Measurements from ENCODE around the gene LIM2. TPM values are rescaled to one million over a fixed set of nuclear protein-coding genes. Genes with fewer than 3 reads are reported as not detected.

The LIM2 gene, protein sequence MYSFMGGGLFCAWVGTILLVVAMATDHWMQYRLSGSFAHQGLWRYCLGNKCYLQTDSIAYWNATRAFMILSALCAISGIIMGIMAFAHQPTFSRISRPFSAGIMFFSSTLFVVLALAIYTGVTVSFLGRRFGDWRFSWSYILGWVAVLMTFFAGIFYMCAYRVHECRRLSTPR
- total RNA-seq (2014; rRNA removed; shearing (Covaris generic)) = not detected in 2 replicates
- polyA plus RNA-seq (2016; fragmentation: Nextera tagmentation; extraction: Ambion mirVana) = not detected in 2 replicates
- long read RNA-seq = 0 reads

DNA sequence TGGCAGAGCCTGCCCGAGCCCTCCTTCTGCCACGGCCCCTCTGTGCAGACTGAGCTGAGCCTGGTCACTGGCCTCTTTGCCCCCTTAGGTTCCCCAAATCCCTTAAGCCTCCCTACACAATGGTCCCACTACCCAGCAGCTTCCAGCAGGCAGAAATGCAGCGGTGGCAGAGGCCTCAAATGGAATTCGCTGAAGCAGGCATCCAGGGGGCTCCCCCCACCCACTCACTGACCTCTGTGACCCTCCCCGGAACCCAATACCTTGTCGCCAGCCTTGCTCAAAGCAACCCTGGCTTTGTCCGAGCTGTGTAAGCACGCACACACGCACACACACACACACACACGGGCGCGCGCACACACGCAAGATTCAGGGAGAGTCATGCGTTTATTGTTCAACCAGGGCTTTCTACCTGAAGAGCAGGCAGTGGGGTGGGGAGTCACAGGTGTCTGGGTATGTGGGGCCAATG, at the start of gene LIM2:
TSS of gene LIM2 (minus strand) at position 51 of the 466 bp plus-strand sequence. CDS start 531 bp downstream, outside the sequence.
- H3K4me3 ChIP-seq = no peak within 1 kb of the TSS
- H3K27ac Mint-ChIP-seq = peak within 1 kb of the TSS; percentile 48; the same call in 1 of the 2 replicates
- TF ChIP-seq JUNB (IDR thresholded peaks at IDR 0.05; ENCODE audit: unreplicated experiment) (no peak), STAT1 (IDR thresholded peaks at IDR 0.05; ENCODE audit: unreplicated experiment) (no peak), POLR2AphosphoS5 (IDR thresholded peaks at IDR 0.05; ENCODE audit: low read depth) (no peak), EZH2phosphoT487 (IDR thresholded peaks at IDR 0.05; ENCODE audit: unreplicated experiment) (no peak), ZNF331 (CRISPR knock-in tag; IDR thresholded peaks at IDR 0.05; ENCODE audit: low read depth) (no peak)
- H3K36me3 ChIP-seq (ENCODE audit: insufficient read depth) = no peaks in the 10 kb centered on the region
- H3K4me2 ChIP-seq = no peak within 1 kb of the TSS
- no peaks in the 10 kb centered on the region for H4K20me1 ChIP-seq (replicated peaks; ENCODE audit: insufficient read depth)
- H3K27ac ChIP-seq (ENCODE audit: low read depth) = no peak within 1 kb of the TSS
- H3K79me2 ChIP-seq (replicated peaks; ENCODE audit: insufficient read depth) = no peaks in the 10 kb centered on the region
- H3F3A ChIP-seq (replicated peaks; ENCODE audit: low read depth) = no peaks in the 10 kb centered on the region
- H3K27me3 ChIP-seq (ENCODE audit: insufficient read depth) = no peaks in the 10 kb centered on the region
- H3K4me1 Mint-ChIP-seq = peaks cover 15% of the 10 kb centered on the region
- peaks cover 17% of the 10 kb centered on the region for H3K27me3 Mint-ChIP-seq (ENCODE audit: insufficient read depth, low read depth, poor library complexity)
- no peaks in the 10 kb centered on the region; the same call in 1 of the 3 replicates for H3K9me3 Mint-ChIP-seq
- no peak within 1 kb of the TSS for H2AFZ ChIP-seq
- H3K9me2 ChIP-seq (ENCODE audit: insufficient read depth) = no peaks in the 10 kb centered on the region
- H3K36me3 Mint-ChIP-seq (ENCODE audit: low read depth) = no peaks in the 10 kb centered on the region; the same call in 2 of the 3 replicates
- no peak for ATAC-seq
- H3K4me3 Mint-ChIP-seq = no peak within 1 kb of the TSS; the same call in 2 of the 3 replicates
- no peak for DNase-seq (ENCODE audit: low spot score)
- H3K4me1 ChIP-seq (ENCODE audit: insufficient read depth) = no peaks in the 10 kb centered on the region

DNA sequence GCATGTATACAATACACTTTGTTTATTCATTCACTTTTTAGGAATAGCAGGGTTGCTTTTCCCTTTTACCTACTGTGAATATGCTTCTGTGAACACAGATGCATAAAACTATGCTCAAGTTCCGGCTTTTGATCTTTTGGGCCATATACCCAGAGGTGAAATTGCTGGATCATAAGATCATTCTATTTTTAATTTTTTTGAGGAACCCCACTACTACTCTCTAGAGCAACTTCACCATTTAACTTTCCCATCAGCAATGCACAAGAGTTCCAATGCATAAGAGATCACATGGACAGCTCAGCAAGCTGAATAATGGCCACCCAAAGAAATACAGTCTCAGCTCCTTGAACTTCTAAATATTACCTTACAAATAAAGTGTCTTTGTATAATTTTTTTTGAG, 46.7 kb upstream of the LIM2 start:
- H3K4me1 ChIP-seq (ENCODE audit: insufficient read depth) = no peaks in the 10 kb centered on the region; the same call in 1 of the 2 replicates
- Mint-ChIP-seq H3K4me1 (no peaks in the 10 kb centered on the region; the same call in 2 of the 3 replicates), H3K4me3 (no peak overlapping the region), H3K27me3 (ENCODE audit: insufficient read depth, low read depth, poor library complexity) (peaks cover 8% of the 10 kb centered on the region), H3K9me3 (peaks cover 8% of the 10 kb centered on the region; the same call in 1 of the 3 replicates), H3K27ac (no peak overlapping the region), H3K36me3 (ENCODE audit: low read depth) (no peaks in the 10 kb centered on the region; the same call in 2 of the 3 replicates)
- H3K27ac ChIP-seq (ENCODE audit: low read depth) = no peak overlapping the region
- H3K4me3 ChIP-seq = no peak overlapping the region
- H3K4me2 ChIP-seq = no peak overlapping the region
- TF ChIP-seq ZNF114 (CRISPR knock-in tag; IDR thresholded peaks at IDR 0.05) (no peak), EZH2phosphoT487 (IDR thresholded peaks at IDR 0.05; ENCODE audit: unreplicated experiment) (no peak)
- TF ChIP-seq, protein P1, sequence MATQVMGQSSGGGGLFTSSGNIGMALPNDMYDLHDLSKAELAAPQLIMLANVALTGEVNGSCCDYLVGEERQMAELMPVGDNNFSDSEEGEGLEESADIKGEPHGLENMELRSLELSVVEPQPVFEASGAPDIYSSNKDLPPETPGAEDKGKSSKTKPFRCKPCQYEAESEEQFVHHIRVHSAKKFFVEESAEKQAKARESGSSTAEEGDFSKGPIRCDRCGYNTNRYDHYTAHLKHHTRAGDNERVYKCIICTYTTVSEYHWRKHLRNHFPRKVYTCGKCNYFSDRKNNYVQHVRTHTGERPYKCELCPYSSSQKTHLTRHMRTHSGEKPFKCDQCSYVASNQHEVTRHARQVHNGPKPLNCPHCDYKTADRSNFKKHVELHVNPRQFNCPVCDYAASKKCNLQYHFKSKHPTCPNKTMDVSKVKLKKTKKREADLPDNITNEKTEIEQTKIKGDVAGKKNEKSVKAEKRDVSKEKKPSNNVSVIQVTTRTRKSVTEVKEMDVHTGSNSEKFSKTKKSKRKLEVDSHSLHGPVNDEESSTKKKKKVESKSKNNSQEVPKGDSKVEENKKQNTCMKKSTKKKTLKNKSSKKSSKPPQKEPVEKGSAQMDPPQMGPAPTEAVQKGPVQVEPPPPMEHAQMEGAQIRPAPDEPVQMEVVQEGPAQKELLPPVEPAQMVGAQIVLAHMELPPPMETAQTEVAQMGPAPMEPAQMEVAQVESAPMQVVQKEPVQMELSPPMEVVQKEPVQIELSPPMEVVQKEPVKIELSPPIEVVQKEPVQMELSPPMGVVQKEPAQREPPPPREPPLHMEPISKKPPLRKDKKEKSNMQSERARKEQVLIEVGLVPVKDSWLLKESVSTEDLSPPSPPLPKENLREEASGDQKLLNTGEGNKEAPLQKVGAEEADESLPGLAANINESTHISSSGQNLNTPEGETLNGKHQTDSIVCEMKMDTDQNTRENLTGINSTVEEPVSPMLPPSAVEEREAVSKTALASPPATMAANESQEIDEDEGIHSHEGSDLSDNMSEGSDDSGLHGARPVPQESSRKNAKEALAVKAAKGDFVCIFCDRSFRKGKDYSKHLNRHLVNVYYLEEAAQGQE (IDR thresholded peaks at IDR 0.05; ENCODE audit: unreplicated experiment) = no peak
- TF ChIP-seq, protein P2, sequence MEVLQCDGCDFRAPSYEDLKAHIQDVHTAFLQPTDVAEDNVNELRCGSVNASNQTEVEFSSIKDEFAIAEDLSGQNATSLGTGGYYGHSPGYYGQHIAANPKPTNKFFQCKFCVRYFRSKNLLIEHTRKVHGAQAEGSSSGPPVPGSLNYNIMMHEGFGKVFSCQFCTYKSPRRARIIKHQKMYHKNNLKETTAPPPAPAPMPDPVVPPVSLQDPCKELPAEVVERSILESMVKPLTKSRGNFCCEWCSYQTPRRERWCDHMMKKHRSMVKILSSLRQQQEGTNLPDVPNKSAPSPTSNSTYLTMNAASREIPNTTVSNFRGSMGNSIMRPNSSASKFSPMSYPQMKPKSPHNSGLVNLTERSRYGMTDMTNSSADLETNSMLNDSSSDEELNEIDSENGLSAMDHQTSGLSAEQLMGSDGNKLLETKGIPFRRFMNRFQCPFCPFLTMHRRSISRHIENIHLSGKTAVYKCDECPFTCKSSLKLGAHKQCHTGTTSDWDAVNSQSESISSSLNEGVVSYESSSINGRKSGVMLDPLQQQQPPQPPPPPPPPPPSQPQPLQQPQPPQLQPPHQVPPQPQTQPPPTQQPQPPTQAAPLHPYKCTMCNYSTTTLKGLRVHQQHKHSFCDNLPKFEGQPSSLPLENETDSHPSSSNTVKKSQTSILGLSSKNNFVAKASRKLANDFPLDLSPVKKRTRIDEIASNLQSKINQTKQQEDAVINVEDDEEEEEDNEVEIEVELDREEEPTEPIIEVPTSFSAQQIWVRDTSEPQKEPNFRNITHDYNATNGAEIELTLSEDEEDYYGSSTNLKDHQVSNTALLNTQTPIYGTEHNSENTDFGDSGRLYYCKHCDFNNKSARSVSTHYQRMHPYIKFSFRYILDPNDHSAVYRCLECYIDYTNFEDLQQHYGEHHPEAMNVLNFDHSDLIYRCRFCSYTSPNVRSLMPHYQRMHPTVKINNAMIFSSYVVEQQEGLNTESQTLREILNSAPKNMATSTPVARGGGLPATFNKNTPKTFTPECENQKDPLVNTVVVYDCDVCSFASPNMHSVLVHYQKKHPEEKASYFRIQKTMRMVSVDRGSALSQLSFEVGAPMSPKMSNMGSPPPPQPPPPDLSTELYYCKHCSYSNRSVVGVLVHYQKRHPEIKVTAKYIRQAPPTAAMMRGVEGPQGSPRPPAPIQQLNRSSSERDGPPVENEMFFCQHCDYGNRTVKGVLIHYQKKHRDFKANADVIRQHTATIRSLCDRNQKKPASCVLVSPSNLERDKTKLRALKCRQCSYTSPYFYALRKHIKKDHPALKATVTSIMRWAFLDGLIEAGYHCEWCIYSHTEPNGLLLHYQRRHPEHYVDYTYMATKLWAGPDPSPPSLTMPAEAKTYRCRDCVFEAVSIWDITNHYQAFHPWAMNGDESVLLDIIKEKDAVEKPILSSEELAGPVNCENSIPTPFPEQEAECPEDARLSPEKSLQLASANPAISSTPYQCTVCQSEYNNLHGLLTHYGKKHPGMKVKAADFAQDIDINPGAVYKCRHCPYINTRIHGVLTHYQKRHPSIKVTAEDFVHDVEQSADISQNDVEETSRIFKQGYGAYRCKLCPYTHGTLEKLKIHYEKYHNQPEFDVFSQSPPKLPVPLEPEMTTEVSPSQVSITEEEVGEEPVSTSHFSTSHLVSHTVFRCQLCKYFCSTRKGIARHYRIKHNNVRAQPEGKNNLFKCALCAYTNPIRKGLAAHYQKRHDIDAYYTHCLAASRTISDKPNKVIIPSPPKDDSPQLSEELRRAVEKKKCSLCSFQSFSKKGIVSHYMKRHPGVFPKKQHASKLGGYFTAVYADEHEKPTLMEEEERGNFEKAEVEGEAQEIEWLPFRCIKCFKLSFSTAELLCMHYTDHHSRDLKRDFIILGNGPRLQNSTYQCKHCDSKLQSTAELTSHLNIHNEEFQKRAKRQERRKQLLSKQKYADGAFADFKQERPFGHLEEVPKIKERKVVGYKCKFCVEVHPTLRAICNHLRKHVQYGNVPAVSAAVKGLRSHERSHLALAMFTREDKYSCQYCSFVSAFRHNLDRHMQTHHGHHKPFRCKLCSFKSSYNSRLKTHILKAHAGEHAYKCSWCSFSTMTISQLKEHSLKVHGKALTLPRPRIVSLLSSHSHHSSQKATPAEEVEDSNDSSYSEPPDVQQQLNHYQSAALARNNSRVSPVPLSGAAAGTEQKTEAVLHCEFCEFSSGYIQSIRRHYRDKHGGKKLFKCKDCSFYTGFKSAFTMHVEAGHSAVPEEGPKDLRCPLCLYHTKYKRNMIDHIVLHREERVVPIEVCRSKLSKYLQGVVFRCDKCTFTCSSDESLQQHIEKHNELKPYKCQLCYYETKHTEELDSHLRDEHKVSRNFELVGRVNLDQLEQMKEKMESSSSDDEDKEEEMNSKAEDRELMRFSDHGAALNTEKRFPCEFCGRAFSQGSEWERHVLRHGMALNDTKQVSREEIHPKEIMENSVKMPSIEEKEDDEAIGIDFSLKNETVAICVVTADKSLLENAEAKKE (CRISPR knock-in tag; IDR thresholded peaks at IDR 0.05) = no peak
- ATAC-seq (no peak), DNase-seq (ENCODE audit: low spot score) (no peak)
- H2AFZ ChIP-seq = no peak overlapping the region
- no peaks in the 10 kb centered on the region for H3K79me2 ChIP-seq (replicated peaks; ENCODE audit: insufficient read depth)
- no peaks in the 10 kb centered on the region for H3F3A ChIP-seq (replicated peaks; ENCODE audit: low read depth)
- no peaks in the 10 kb centered on the region for H3K9me2 ChIP-seq (ENCODE audit: insufficient read depth)
- no peaks in the 10 kb centered on the region for H3K27me3 ChIP-seq (ENCODE audit: insufficient read depth)
- H4K20me1 ChIP-seq (replicated peaks; ENCODE audit: insufficient read depth) = no peaks in the 10 kb centered on the region
- H3K36me3 ChIP-seq (ENCODE audit: insufficient read depth) = no peaks in the 10 kb centered on the region
